Ishikawa (cell line): ENCODE measurements around the gene LUZP2.

Source experiments
- CEBPB ChIP-seq: IDR thresholded peaks from 2 replicates; pipeline ENCODE4 v1.6.1; 2012
- CREB1 ChIP-seq: IDR thresholded peaks from 2 replicates; pipeline ENCODE4 v1.6.1; 2012; ENCODE audit warnings: low read depth
- EGR1 ChIP-seq: IDR thresholded peaks from 2 replicates; pipeline ENCODE4 v1.6.1; 2012
- EP300 ChIP-seq: IDR thresholded peaks from 2 replicates; pipeline ENCODE4 v1.6.1; 2012; ENCODE audit warnings: borderline replicate concordance
- FOXM1 ChIP-seq: IDR thresholded peaks from 2 replicates; pipeline ENCODE4 v1.6.1; 2012; ENCODE audit warnings: low read depth, borderline replicate concordance
- NFIC ChIP-seq: IDR thresholded peaks from 2 replicates; pipeline ENCODE4 v1.6.1; 2012
- RAD21 ChIP-seq: IDR thresholded peaks from 2 replicates; pipeline ENCODE4 v1.6.1; 2012; ENCODE audit warnings: low read depth
- REST ChIP-seq: IDR thresholded peaks from 2 replicates; pipeline ENCODE4 v1.6.1; 2012; ENCODE audit warnings: low read depth, mild to moderate bottlenecking
- TAF1 ChIP-seq: IDR thresholded peaks from 2 replicates; pipeline ENCODE4 v1.6.1; 2012; ENCODE audit warnings: low read depth, mild to moderate bottlenecking
- TCF12 ChIP-seq: IDR thresholded peaks from 2 replicates; pipeline ENCODE4 v1.6.1; 2012; ENCODE audit warnings: low read depth
- TEAD4 ChIP-seq: IDR thresholded peaks from 2 replicates; pipeline ENCODE4 v1.6.1; 2012
- USF1 ChIP-seq: IDR thresholded peaks from 2 replicates; pipeline ENCODE4 v1.6.1; 2012
- YY1 ChIP-seq: IDR thresholded peaks from 2 replicates; pipeline ENCODE4 v1.6.1; 2012; ENCODE audit warnings: low read depth
- ZBTB7A ChIP-seq: IDR thresholded peaks from 2 replicates; pipeline ENCODE4 v1.6.1; 2012; ENCODE audit warnings: low read depth

GRCh38 chr11:24828938-24829605 lies 332.2 kb downstream of the LUZP2 start:
- TF ChIP-seq RAD21 (no peak), USF1 (no peak), TCF12 (no peak), REST (no peak), EGR1 (no peak), TAF1 (no peak), NFIC (no peak), CEBPB (no peak), ZBTB7A (no peak), CREB1 (no peak), EP300 (no peak), TEAD4 (no peak), YY1 (no peak), FOXM1 (no peak)
